GM12873 (cell line): ENCODE data around the gene INO80E.
A peak's percentile ranks its signal among the peaks of the same experiment; 100 is the strongest.

Experiments used
- TF ChIP-seq, protein P1 (sequence below): IDR thresholded peaks from 2 replicates; pipeline ENCODE4 v1.5.1; 2012; ENCODE audit warnings: low read depth, mild to moderate bottlenecking, moderate library complexity, low read length, control low read depth; ENCODE audit not compliant: insufficient read depth; ENCODE audit errors: missing control alignments

Gene INO80E

DNA sequence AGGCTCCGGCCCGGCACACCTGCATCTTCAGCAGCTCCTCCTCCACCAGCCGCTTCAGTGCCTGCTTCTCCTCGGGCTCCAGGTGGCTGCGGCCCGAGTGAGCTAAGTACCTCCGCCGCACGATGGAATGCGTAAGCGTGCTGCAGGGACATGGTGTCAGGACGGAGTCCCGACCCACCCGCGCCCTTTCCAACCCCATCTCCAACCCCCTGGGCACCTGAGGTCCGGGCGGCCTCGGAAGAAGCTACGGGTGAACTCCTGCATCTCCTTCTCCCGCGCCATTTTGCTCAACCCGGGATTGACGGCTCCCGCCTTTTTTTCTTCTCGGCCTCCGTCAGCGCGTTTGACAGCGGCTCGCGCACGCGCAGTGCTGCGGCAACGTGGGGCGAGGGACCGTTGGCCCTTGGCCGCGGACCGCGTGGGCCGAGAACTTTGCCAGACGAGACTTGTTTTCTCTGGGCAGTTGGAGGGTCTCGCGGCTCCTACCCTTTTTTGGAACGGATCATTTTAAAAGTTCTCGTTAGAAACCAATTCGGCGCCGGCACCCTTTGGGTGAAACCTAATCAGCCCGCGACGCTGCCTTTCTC lies 624 bp upstream of the INO80E start, which contains the start of gene HIRIP3:
TSS of gene HIRIP3 (minus strand) at position 294 of the 587 bp plus-strand sequence. CDS start at position 282, 12 bp downstream.
- TF ChIP-seq, protein P1, sequence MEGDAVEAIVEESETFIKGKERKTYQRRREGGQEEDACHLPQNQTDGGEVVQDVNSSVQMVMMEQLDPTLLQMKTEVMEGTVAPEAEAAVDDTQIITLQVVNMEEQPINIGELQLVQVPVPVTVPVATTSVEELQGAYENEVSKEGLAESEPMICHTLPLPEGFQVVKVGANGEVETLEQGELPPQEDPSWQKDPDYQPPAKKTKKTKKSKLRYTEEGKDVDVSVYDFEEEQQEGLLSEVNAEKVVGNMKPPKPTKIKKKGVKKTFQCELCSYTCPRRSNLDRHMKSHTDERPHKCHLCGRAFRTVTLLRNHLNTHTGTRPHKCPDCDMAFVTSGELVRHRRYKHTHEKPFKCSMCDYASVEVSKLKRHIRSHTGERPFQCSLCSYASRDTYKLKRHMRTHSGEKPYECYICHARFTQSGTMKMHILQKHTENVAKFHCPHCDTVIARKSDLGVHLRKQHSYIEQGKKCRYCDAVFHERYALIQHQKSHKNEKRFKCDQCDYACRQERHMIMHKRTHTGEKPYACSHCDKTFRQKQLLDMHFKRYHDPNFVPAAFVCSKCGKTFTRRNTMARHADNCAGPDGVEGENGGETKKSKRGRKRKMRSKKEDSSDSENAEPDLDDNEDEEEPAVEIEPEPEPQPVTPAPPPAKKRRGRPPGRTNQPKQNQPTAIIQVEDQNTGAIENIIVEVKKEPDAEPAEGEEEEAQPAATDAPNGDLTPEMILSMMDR = no peak

DNA sequence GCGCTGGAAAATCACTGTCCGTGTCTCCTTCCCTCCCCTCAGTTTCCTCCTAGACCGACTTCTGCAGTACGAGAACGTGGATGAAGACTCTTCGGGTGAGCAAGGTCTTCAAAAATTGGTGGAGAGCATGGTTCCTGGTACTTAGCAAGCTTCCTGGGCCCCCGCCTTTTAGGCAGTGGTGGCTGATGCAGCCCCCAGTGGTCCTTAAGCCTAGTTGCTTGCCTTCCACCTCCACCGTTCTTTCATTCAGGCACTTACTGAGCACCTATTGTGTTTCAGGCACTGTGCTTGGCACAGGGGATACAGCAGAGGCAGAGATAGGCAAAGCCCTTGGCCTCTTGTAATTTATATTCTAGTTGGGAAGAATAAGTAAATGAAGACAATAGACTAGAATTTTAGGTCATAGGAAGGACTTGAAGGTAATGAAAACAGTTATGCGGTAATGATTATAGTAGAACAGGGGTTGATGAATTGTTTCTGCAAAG lies 767 bp downstream of the INO80E start:
- TF ChIP-seq, protein P1 = peak; percentile 23

DNA sequence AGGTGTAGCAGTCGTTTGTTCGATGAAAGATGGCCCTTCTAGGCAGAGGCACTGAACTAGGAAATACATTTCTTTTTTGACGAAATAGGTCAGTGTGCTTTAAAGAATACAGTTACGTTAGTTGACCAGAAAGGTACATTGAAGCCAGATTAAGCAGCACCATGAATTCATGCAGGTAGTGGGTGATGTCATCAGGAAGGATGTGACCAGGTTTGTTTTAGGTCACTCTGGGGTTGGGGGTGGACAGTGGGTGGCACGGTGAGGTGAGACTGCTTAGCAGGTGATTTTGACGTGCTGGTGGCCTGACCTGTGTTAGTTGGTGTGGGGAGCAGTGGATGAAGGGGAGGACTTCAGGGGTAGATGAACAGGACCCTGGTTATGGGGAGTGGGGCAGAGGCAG lies 3.6 kb downstream of the INO80E start:
- TF ChIP-seq, protein P1 = no peak

DNA sequence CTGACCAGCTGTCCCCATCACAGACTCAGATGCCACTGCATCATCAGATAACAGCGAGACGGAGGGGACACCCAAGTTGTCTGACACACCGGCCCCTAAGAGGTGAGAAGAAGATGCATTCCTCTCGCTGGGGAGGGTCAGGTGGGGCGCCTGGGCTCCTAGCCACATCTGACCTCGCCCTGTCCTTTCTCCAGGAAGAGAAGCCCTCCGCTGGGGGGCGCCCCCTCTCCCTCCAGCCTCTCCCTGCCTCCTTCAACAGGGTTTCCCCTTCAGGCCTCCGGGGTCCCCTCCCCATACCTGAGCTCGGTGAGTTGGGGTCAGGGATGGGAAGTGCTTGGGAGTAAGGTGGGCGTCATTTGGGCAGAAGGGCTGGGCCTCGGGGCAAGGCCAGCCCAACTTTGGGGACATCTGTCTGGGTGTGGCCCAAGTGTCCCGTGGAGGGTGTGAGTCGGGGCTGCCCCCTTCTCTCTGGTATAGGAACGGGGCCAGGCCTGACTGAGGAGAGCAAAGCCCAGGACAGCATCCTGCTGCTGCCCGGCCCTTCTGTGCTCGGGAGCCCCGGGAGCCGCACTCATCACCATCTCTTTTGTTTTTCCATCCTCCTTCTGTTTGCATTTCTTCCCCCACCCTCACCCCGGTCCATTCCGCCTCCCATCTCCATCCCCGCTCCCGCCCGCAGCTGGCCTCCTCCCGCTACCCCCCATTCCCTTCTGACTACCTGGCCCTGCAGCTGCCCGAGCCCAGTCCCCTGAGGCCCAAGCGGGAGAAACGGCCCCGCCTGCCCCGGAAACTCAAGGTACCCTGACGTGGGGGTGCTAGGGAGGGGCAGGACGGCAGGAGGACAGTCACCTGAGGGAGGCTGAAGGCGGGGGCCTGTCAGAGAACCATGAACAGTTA lies 4.9 kb downstream of the INO80E start:
- TF ChIP-seq, protein P1 = peak; percentile 16

DNA sequence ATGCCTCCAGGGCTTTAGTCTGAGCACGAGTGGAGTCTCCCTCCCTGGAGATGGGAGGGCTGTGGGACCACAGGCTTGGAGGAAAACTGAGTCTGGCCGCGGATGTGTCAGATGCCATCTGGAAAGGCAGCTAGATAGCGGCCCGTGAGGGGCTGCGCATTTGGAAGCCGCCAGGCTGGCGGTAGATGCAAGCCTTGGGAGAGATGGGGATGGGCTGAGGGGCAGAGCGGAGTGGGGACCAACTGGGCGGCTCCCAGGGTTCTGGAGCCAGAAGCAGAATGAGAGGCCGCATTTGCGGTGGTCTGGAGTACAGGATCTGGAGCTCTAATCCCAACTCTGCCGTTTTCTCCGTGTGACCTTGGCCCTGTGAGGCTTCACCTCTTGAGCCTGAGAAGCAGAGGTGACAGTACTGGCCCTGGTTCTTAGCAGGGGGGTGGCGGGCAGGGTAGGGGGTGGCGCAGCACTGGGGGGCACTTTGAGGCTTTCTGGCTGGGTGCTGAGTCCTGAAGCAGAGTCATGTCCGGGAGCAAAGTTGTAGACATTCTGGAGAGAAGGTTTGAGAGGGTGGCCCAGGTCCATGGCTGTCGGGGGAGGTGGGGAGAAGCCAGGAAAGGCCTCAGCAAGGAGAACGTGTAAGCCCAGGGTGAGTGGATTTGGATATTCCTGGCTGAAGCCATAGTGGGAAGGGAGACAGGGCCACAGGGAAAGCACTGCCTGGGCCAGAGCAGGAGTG lies 6.7 kb downstream of the INO80E start:
- TF ChIP-seq, protein P1 = no peak

DNA sequence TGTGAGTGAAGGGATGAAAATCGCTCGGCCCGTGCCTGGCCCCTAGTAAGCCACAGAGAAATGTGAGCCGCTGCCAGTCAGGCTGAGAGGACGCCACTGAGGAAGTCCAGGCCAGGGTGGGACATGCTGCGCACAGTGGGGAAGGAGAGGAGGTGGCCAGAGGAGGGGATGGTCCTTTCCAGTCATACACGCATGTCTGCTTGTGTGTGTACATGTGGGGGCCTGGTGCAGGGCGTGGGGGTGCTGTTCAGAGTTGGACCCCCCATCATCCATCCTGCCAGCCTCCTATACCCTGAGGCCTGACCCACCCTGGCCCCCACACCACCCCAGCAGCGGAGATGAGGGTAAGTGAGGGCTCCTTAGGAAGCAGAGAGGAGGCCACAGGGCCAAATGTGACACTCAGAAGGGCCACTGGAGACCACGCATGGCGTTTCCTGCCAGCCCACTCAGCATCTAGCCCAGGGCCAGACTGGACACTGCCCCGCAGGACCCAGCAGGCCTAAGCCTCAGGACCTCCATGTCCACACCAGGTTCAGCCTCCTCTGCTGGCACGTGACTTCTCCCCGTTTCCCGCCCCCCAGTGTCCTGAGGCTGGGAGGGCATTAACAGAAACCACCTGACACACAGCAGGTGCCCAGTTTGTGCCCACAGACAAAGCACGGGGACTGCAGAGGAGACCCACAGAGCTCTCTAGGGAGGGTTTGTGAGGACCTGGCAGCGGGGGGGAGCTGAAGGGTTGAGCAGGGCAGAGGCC lies 7.8 kb downstream of the INO80E start:
- TF ChIP-seq, protein P1 = no peak
